HG02610 (cell line): ENCODE data around the gene RRP7A.
"Not testable (repeated sequence)": the region's sequence is repeated elsewhere in the genome, so short reads cannot be mapped to it uniquely, and the experiment has no call there.

Source experiments
- ATAC-seq: cut with Tn5 transposase; IDR thresholded peaks from one replicate; pipeline ENCODE4 v1.9.1; 2021; ENCODE audit warnings: mild to moderate bottlenecking, moderate library complexity; ENCODE audit not compliant: unreplicated experiment

Gene RRP7A

GRCh38 chr22:42500161-42500835, 19.3 kb downstream of the RRP7A start:
- ATAC-seq, result peak; percentile 68

GRCh38 chr22:42499773-42500160, 19.8 kb downstream of the RRP7A start:
- ATAC-seq, result not testable (repeated sequence)

DNA sequence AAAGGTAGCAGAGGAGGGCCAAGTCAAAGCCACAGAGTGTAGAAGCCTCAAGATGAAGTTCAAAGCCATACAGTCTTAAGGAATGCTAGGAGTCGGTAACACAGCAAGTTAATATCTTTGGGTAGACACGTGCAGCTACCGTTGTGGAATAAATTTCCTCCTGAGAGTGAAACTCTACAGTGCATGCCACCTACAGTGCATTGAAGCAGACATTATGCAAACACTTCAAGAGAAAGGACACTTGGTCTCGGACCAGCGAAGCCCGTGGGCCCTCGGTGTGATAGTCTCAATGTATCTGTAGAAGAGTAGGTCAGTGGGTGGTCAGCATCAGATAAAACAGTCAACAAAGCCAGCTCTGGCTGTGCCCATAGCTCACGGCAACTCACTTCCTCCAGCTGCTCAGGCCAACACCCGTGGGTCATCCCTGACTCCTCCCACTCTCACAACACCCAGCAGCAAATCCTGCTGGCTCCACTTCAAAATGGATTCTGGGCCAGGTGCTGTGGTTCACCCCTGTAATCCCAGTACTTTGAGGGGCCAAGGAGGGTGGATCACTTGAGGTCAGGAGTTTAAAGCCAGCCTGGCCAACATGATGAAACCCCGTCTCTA, 24.0 kb downstream of the RRP7A start:
- not testable (repeated sequence) for ATAC-seq

- ATAC-seq, result no peak
Observed at GRCh38 chr22:42493393-42493792, 26.2 kb downstream of the RRP7A start.

DNA sequence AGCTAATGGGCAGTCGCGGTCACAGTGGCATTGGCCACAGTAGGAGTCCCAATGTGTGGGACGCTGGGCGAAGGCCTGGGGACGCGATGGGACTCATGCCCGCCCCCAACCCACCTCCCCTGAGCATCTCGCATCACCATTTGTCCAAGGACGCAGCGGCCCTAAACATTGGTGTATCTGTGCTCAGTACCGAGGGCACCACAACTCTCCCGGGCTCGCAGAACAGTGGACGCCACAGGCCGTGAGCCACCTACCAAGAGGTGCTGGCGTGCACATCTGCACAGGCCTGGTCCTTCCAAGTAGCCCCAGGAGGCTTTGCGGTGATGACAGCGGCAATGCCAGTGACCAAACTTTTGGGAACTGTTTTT, 27.3 kb downstream of the RRP7A start:
- ATAC-seq, result no peak

- no peak for ATAC-seq
Observed at GRCh38 chr22:42490243-42490832, 29.3 kb downstream of the RRP7A start.

DNA sequence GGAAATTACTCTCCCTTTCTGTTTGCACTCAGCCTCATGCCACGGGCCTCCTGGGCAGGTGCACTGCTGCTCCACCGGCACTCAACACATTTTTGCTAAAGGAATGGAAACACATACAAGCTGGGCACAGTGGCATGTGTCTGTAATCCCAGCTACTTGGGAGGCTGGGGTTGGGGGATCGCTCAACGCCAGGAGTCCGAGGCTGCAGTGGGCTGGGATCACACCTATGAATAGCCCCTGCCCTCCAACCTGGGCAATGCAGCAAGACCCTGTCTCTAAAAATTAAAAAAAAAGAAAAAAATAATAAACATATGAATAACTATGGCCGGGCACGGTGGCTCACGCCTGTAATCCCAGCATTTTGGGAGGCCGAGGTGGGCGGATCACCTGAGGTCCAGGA, 30.6 kb downstream of the RRP7A start:
- ATAC-seq, result no peak

DNA sequence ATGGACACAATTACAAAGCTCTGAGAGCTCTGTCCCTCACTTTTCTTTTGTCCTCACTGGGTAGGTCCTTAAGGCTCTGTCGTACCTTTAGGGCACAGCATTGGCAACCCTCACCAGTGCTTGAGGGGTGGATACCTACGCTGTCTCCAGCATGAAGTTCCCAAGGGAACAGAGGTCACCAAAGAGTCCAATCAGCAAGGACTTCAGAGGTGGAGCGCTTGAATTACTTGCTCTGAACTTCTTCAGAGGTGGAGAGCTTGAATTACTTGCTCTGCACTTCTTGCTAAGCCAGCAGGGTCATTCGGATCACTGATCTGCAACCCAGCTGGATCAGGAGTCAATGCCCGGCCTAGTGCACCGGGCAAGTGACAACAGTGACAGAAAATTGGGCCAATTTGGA, 35.1 kb downstream of the RRP7A start:
- no peak for ATAC-seq

DNA sequence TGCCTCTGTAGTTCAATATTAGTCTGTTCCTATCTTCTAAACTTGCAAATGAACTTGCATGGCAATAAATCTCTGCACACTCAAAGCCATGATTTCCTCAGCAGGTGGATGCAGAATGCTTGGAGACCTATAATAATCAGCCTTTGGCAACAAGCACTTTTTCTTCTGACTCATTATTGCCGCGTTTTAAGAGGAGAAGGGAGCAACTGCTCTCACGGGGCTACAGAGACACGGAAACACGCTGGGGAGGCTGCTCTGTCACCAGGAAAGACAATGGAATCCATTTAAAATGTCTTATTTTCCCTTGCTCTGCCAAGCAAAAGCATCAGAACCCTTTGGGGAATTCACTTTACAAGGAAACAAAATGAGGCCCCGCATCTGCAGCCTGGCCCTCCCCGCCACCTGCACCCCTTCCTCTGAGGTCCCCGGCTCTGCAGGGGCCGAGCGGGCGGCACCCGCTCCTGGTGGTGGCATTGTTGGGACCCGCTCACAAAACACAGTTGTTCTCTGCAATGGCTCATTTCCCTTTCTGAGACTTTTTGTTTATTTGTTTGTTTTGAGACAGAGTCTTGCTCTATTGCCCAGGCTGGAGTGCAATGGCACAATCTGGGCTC, 35.9 kb downstream of the RRP7A start:
- not testable (repeated sequence) for ATAC-seq

- no peak for ATAC-seq
Observed at GRCh38 chr22:42475122-42475521, 44.5 kb downstream of the RRP7A start.

DNA sequence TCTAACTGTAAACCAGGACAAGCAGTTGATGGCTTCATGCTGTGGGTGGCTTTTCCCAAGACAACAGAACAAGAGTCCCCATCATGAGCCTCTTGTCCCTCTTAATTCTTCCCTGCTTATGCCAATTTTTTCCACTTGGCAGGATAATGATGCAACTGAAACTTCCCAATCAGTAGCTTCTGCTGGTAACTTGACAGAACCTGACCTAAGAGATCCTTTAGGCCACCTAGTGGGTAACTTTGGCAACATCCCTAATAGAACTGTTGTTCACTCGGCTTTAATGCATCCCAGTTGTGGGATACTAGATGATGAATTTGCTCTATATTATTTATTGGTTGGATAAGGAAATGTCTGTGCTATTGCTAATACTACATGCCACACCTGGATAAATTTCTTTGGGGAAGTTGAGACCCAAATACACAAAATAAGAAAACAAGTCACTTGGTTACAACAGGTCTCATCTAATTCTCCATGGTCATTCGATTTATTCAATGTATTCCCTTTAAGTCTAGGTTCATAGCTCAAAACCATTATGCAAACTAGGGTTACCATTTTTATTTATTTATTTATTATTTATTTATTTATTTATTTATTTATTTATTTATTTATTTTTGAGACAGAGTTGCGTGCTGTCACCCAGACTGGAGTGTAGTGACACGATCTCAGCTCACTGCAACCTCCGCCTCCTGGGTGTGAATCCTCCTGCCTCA, 46.0 kb downstream of the RRP7A start:
- no peak for ATAC-seq

- no peak for ATAC-seq
Observed at GRCh38 chr22:42472671-42473070, 46.9 kb downstream of the RRP7A start.

DNA sequence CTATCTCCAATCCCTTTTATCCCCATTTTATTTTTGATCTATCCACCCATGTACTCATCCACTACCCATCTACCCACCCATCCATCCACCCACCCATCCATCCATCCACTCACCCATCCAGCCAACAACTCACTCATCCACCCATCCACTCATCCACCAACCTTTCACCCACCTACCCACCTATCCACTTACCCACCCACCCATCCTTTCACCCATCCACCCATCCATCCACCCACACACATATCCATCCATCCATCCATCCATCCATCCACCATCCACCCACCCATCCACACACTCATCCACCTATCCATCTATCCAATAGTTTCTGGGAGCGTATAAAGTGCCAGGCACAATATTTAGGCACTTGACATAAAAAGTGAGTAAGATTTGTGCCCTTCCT, 48.2 kb downstream of the RRP7A start:
- no peak for ATAC-seq

GRCh38 chr22:42470366-42471082, 49.1 kb downstream of the RRP7A start:
- no peak for ATAC-seq

GRCh38 chr22:42468841-42469240, 50.8 kb downstream of the RRP7A start:
- ATAC-seq, result no peak

GRCh38 chr22:42462016-42462415, 57.6 kb downstream of the RRP7A start:
- ATAC-seq, result no peak

DNA sequence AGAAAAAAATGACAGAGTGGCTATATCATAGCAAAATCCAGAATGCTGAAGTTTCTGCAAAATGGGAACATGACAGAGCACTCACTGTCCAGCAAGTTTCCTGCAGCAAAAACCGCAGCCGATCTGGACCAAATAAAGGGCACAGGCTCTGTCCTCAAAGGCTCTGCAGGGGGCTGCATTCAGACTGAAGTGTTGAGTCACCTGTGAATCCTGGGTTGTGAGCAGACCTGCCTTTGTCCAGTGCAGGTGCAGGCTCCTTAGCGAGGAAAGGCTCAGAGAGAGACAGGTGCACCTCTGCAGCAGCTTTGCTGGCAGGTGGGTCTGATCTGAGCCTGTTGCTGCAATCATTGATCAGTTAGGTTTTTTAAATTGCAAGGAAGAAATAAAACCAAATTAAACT, 58.1 kb downstream of the RRP7A start:
- no peak for ATAC-seq
